ENCODE data around the gene ASTN2.

ASTN2 gene

GRCh38 chr9:117416856-117417255, 2.0 kb upstream of the ASTN2 start:
- no peak for TF ChIP-seq CTCF (conservative IDR thresholded peaks at IDR 0.05; ENCODE audit: low read depth, low read length)
- H3K4me3 ChIP-seq (ENCODE audit: low read length), result no peak overlapping the region
- DNase-seq (ENCODE audit: low read depth), result no peak

GRCh38 chr9:117415358-117415914, 579 bp upstream of the ASTN2 start:
- no peak for DNase-seq (ENCODE audit: low read depth)
- peak overlapping the region; percentile 33 for H3K4me3 ChIP-seq (ENCODE audit: low read length)
- peak; percentile 17 for TF ChIP-seq CTCF (conservative IDR thresholded peaks at IDR 0.05; ENCODE audit: low read depth, low read length)

GRCh38 chr9:117414220-117414905, 494 bp downstream of the ASTN2 start:
- no peak for TF ChIP-seq CTCF (conservative IDR thresholded peaks at IDR 0.05; ENCODE audit: low read depth, low read length)
- peak overlapping the region; percentile 28 for H3K4me3 ChIP-seq (ENCODE audit: low read length)
- DNase-seq (ENCODE audit: low read depth), result no peak

- no peak for TF ChIP-seq CTCF (conservative IDR thresholded peaks at IDR 0.05; ENCODE audit: low read depth, low read length)
- peak overlapping the region; percentile 28 for H3K4me3 ChIP-seq (ENCODE audit: low read length)
- DNase-seq (ENCODE audit: low read depth), result no peak
Measured at GRCh38 chr9:117413346-117414219, 1.3 kb downstream of the ASTN2 start.

- no peak for TF ChIP-seq CTCF (conservative IDR thresholded peaks at IDR 0.05; ENCODE audit: low read depth, low read length)
- H3K4me3 ChIP-seq (ENCODE audit: low read length), result no peak overlapping the region
- DNase-seq (ENCODE audit: low read depth), result no peak
Measured at GRCh38 chr9:117412841-117413240, 2.0 kb downstream of the ASTN2 start.

GRCh38 chr9:117412006-117412715, 2.7 kb downstream of the ASTN2 start:
- TF ChIP-seq CTCF (conservative IDR thresholded peaks at IDR 0.05; ENCODE audit: low read depth, low read length), result no peak
- no peak for DNase-seq (ENCODE audit: low read depth)
- H3K4me3 ChIP-seq (ENCODE audit: low read length), result no peak overlapping the region

All from retinal pigment epithelial cell (primary cell).